ENCODE measurements around the gene GHR. TPM values are rescaled to one million over a fixed set of nuclear protein-coding genes. Genes with fewer than 3 reads are reported as not detected.

The GHR gene
- total and polyA plus RNA-seq, 8 donors = 0.87 to 34.8 (median 7.8) TPM

DNA sequence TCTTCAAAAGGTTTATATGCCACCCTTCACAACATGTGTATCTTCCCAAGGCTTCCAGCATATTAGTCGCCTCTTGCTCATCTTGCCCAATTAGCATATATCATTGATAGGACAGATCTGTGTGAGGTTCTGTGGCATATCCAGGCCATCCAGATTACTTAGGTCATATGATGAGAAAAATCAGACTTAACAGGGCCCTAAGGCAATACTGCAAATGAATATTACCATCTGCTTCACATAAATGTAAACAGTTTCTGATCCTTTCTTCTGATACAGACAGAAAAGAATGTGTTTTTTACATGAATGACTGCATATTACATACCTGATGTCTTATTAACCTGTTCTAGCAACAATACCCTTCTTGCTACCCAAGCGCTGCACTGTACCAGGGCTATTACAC lies 41.3 kb upstream of the GHR start:
- Histone ChIP-seq H3K36me3 (no peaks in the 10 kb centered on the region), H3K4me1 (no peaks in the 10 kb centered on the region), H3K4me3 (no peak overlapping the region), H3K27me3 (no peaks in the 10 kb centered on the region), H3K27ac (no peak overlapping the region), H3K9me3 (no peaks in the 10 kb centered on the region)
- intact Hi-C loops (cut with DNase I; ENCODE audit: low total_unique reads) = no loop called here
- no peak for DNase-seq
- 91 to 100% (median 98%) methylated on average over 2 of the region's 2 CpGs for WGBS, 5 donors
- TF ChIP-seq EP300 (IDR thresholded peaks at IDR 0.05) = no peak

GRCh38 chr5:42387563-42387962 lies 35.7 kb upstream of the GHR start:
- WGBS, 5 donors = 80 to 94% (median 87%) methylated on average over 2 of the region's 2 CpGs
- TF ChIP-seq POLR2AphosphoS5 (IDR thresholded peaks at IDR 0.05) (no peak), POLR2A (IDR thresholded peaks at IDR 0.05) (no peak), CTCF (IDR thresholded peaks at IDR 0.05) (no peak), EP300 (IDR thresholded peaks at IDR 0.05) (no peak)

GRCh38 chr5:42390115-42390514 lies 33.1 kb upstream of the GHR start:
- 25 to 45% (median 37%) methylated on average over 4 to 5 of the region's 5 CpGs for WGBS, 5 donors
- TF ChIP-seq EP300 (IDR thresholded peaks at IDR 0.05) (no peak), POLR2AphosphoS5 (IDR thresholded peaks at IDR 0.05) (no peak), POLR2A (IDR thresholded peaks at IDR 0.05) (no peak), CTCF (IDR thresholded peaks at IDR 0.05) (no peak)

More at GRCh38 chr5:42387563-42387962, 35.7 kb upstream of the GHR start:
- H3K27ac ChIP-seq = no peak overlapping the region
- no peak overlapping the region for H3K4me3 ChIP-seq
- H3K4me1 ChIP-seq = no peaks in the 10 kb centered on the region
- no peak for DNase-seq
- no peaks in the 10 kb centered on the region for H3K36me3 ChIP-seq
- H3K9me3 ChIP-seq = peaks cover 0 to 3% (median 3%) of the 10 kb centered on the region in 4 donors
- intact Hi-C loops (cut with DNase I; ENCODE audit: low total_unique reads) = no loop called here
- no peaks in the 10 kb centered on the region for H3K27me3 ChIP-seq

DNA sequence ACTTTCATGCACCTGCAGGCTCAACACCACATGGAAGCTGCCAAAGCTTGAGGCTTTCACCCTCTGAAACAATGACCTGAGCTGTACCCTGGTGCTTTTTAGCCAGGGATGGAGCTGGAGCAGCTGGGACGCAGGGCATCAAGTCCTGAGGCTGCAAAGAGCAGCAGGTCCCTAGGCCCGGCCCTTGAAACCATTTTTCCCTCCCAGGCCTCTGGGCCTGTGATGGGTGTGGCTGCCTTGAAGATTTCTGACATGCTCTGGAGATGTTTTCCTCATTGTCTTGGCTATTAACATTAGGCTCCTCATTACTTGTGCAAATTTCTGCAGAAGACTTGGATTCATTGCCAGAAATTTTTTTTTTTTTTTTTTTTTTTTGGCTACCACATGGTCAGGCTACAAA lies 30.3 kb upstream of the GHR start:
- intact Hi-C loops (cut with DNase I; ENCODE audit: low total_unique reads) = no loop called here
- Histone ChIP-seq H3K27me3 (no peaks in the 10 kb centered on the region), H3K36me3 (no peaks in the 10 kb centered on the region), H3K27ac (no peak overlapping the region), H3K9me3 (peaks cover 5 to 13% (median 8%) of the 10 kb centered on the region in 4 donors), H3K4me1 (no peaks in the 10 kb centered on the region), H3K4me3 (no peak overlapping the region)
- TF ChIP-seq CTCF (IDR thresholded peaks at IDR 0.05) (no peak), POLR2A (IDR thresholded peaks at IDR 0.05) (no peak), EP300 (IDR thresholded peaks at IDR 0.05) (no peak), POLR2AphosphoS5 (IDR thresholded peaks at IDR 0.05) (no peak)
- WGBS, 5 donors = 52 to 74% (median 65%) methylated on average over 2 of the region's 2 CpGs
- no peak for DNase-seq

More at GRCh38 chr5:42390115-42390514, 33.1 kb upstream of the GHR start:
- Histone ChIP-seq H3K36me3 (no peaks in the 10 kb centered on the region), H3K27ac (no peak overlapping the region), H3K4me3 (no peak overlapping the region), H3K4me1 (no peaks in the 10 kb centered on the region), H3K27me3 (no peaks in the 10 kb centered on the region), H3K9me3 (peaks cover 5 to 13% (median 8%) of the 10 kb centered on the region in 4 donors)
- DNase-seq = no peak
- intact Hi-C loops (cut with DNase I; ENCODE audit: low total_unique reads) = no loop called here

DNA sequence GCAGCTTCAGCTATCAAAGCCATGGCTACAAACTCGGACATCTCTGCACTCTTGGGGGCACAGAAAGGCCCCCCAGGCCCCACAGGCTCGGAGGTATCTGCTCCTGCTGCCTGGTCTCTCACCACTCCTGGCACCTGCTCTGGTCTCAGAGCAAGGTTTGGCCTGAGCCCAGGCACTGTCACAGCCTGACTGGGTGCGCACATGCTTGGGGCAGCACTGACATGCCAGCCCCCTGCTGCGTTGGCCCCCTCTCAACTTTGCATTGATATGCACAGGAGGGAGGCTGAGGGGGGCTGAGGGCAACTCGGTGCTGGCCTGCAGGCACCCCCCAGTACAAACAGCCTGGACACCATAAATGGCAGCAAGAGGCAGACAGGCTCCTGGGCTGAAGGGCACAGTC lies 27.1 kb upstream of the GHR start:
- WGBS, 5 donors = 61 to 100% (median 78%) methylated on average over 1 to 5 of the region's 5 CpGs
- no peaks in the 10 kb centered on the region for H3K36me3 ChIP-seq
- intact Hi-C loops (cut with DNase I; ENCODE audit: low total_unique reads) = no loop called here
- H3K4me3 ChIP-seq = no peak overlapping the region
- peaks cover 5 to 13% (median 8%) of the 10 kb centered on the region in 4 donors for H3K9me3 ChIP-seq
- no peak overlapping the region for H3K27ac ChIP-seq
- TF ChIP-seq CTCF (IDR thresholded peaks at IDR 0.05) (no peak), POLR2A (IDR thresholded peaks at IDR 0.05) (no peak), EP300 (IDR thresholded peaks at IDR 0.05) (no peak), POLR2AphosphoS5 (IDR thresholded peaks at IDR 0.05) (no peak)
- DNase-seq = no peak
- H3K27me3 ChIP-seq = no peaks in the 10 kb centered on the region
- H3K4me1 ChIP-seq = no peaks in the 10 kb centered on the region

Data from stomach (tissue), 9 donors.